RCC 7860 (cell line): ENCODE results near the gene CISD2.
"Not testable (repeated sequence)": the region's sequence is repeated elsewhere in the genome, so short reads cannot be mapped to it uniquely, and the experiment has no call there.

Experiments used
- DNase-seq: peaks from one replicate; pipeline ENCODE4 v3.0.0-alpha.2; 2015; ENCODE audit warnings: low spot score
- FAIRE-seq: peaks from 2 replicates; lab custom pipeline; 2012; peaks lifted over from hg19 to GRCh38; lab: Jason Lieb, UNC

CISD2 gene

DNA sequence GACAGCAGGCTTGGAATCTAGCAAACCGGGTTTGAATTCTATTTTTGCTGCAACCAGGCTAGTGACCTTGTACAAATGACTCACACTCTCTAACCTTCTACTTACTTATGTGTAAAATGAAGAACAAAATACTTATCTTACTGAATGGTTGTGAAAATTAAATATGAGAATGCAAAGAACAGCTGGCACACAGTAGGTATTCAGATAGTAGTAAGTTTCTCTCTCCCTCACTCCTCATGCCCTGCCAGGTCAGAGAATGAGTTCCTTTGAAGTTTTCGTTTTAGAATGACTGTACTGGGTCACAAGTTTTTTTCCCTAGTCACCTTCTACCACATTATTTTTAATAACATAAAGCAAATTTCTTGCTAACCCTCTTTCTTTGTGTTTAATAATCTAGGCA, 33.0 kb downstream of the CISD2 start:
- FAIRE-seq (no peak), DNase-seq (no peak)

DNA sequence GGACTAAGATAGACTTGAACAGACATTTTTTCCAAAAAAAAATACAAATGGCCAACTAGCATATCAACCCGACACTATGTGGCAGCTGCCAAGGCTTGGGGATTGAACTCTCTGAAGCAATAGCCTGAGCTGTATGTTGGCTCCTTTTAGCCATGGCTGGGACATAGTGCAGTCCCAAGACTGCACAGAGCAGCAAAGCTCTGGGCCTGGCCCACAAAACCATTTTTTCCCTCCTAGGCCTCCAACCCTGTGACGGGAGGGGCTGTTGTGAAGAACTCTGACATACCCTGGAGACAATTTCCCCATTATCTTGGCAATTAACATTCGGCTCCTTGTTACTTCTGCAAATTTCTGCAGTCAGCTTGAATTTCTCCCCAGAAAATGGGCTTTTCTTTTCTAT, 50.1 kb downstream of the CISD2 start:
- no peak for DNase-seq
- FAIRE-seq, result no peak

DNA sequence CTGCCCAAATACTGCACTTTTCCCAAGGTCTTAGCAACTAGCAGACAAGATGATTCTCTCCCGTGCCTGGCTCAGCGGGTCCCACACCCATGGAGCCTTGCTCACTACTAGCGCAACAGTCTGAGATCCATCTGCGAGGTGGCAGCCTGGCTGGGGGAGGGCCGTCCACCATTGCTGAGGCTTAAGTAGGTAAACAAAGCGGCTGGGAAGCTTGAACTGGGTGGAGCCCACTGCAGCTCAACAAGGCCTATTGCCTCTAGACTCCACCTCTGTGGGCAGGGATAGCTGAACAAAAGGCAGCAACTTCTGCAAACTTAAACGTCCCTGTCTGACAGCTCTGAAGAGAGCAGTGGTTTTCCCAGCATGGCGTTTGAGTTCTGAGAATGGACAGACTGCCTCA, 50.9 kb downstream of the CISD2 start:
- FAIRE-seq, DNase-seq: not testable (repeated sequence)

DNA sequence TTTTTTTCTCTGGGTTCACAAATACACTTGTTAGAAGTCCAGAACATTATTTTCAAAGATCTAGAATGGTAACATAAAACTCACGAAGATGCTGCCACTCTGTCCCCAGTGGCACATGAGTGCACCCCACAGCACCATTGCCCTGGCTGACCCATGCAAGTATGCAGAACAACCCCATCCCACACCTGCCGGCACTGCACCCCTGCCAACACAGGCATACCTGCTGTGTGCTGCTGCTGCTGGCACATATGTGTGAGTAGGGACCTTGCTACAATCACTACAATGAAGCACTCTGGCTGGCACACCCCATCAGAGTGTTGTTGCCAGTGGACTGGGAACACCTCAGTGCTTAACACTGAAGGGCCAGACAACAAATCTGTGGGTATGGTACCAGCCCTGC, 66.9 kb downstream of the CISD2 start:
- FAIRE-seq (no peak), DNase-seq (no peak)

DNA sequence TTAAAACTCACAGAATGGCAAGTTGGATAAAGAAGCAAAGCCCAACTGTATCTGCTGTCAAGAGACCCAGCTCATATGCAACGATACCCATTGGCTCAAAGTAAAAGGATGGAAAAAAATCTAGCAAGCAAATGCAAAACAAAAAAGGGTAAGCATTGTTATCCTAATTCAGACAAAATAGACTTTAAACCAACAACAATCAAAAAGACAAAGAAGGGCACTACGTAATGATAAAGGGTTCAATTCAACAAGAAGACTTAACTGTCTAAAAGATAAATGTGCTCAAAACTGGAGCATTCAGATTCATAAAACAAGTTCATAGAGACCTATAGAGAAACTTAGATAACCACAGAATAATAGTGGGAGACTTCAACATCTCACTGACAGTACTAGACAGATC, 69.3 kb downstream of the CISD2 start:
- FAIRE-seq, DNase-seq: not testable (repeated sequence)
